ENCODE results near the gene NEDD4.
"Not testable (repeated sequence)": the region's sequence is repeated elsewhere in the genome, so short reads cannot be mapped to it uniquely, and the experiment has no call there.

The NEDD4 gene

DNA sequence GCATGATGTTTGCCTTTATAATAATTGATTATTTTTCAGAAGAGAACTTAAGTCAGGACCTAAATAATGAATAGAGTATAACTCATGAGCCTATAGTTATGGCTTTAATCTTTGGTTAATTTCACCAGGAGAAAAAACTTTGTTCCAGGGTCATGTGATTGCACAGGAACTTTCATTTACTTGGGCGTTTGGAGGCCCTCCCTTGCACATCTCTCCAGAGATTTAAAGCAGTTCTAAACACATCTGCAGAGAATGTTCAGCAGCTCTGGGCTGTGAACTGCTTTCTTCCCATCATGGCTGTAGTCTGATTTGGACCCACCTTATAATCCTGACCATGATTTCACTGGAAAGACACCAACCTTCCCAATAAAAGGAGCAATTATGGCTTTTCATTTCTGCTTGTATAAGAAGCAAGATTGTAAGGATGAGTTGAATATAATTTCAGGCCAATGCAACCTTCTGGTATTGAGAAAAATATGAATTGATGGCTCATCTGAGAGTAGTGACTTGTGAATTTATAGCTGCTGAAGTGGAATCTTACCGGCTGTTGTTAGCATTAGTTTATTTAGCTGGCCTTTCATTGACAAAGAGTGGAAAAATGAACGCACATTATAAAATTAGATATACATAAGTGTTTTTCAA is 169.6 kb downstream of the NEDD4 start:
- Histone ChIP-seq H3K27ac (ENCODE audit: low read depth, low read length) (no peak overlapping the region), H3K9ac (ENCODE audit: low read depth, low read length) (no peak overlapping the region), H3K27me3 (ENCODE audit: insufficient read depth, low read length) (no peaks in the 10 kb centered on the region), H3K36me3 (ENCODE audit: insufficient read depth, low read length) (no peaks in the 10 kb centered on the region), H3K4me3 (ENCODE audit: low read length) (no peak overlapping the region), H3K4me1 (ENCODE audit: insufficient read depth, low read length) (no peaks in the 10 kb centered on the region; the same call in 1 of the 2 replicates), H3K9me3 (ENCODE audit: insufficient read depth, low read depth, low read length) (no peaks in the 10 kb centered on the region)
- WGBS, result 73% methylated on average over 2 of the region's 3 CpGs

DNA sequence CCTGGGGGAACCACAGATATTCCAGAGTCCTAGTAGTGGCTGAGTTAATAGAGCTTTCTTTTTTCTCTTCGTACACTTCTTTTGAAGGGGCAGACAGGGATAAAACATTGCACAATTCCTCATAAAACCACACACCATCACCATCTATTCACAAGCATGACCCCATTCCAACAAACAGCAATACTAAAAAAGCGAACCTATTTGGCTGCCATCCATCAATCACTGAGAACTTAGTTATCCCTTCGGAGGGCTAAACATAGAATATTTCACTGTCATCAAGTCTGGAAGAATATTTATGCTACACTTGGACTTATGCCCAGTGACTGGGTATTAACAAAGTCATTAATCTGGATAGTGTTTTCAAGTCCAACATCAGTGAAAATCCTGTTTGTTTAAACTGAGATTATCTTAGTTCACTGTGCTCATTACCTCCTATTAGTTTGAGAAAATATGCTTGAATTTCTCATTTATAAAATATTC is 170.2 kb downstream of the NEDD4 start:
- Histone ChIP-seq H3K27me3 (ENCODE audit: insufficient read depth, low read length) (no peaks in the 10 kb centered on the region), H3K36me3 (ENCODE audit: insufficient read depth, low read length) (no peaks in the 10 kb centered on the region), H3K9ac (ENCODE audit: low read depth, low read length) (no peak overlapping the region), H3K27ac (ENCODE audit: low read depth, low read length) (no peak overlapping the region), H3K4me1 (ENCODE audit: insufficient read depth, low read length) (no peaks in the 10 kb centered on the region; the same call in 1 of the 2 replicates), H3K4me3 (ENCODE audit: low read length) (no peak overlapping the region), H3K9me3 (ENCODE audit: insufficient read depth, low read depth, low read length) (no peaks in the 10 kb centered on the region)
- 94% methylated on average over 3 of the region's 3 CpGs for WGBS

DNA sequence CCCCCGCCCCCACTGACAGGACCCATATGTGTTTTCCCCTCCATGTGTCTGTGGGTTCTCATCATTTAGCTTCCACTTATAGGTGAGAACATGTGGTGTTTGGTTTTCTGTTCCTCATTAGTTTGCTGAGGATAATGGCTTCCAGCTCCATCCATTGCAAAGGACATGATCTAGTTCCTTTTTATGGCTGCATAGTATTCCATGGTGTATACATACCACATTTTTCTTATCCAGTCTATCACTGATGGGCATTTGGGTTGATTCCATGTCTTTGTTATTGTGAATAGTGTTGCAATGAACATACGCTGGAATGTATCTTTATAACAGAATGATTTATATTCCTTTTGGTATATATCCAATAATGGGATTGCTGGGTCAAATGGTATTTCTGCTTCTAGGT is 171.7 kb downstream of the NEDD4 start:
- not testable (repeated sequence) for H3K27ac ChIP-seq (ENCODE audit: low read depth, low read length); H3K36me3 ChIP-seq (ENCODE audit: insufficient read depth, low read length); H3K4me1 ChIP-seq (ENCODE audit: insufficient read depth, low read length); H3K27me3 ChIP-seq (ENCODE audit: insufficient read depth, low read length); H3K9me3 ChIP-seq (ENCODE audit: insufficient read depth, low read depth, low read length); H3K4me3 ChIP-seq (ENCODE audit: low read length); H3K9ac ChIP-seq (ENCODE audit: low read depth, low read length)
- WGBS, result 100% methylated on average over 1 of the region's 2 CpGs

DNA sequence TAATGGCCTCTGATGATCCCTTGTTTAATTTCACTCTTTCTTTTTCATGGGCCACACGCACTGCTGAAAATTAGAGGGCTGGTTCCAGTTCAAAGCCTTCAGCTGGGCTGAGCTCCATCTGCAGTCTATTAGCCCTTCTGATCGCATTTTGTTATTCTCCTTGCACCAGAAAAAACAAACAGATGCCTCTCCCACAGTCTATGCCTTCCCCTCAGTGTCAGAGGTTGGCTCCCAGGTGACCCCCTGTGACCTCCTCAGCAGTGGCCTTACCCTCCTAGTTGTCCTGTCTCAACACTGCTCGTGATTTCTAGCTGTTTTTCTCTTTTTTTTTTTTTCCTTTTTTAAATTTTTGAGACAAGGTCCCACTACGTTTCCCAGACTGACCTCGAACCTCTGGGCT is 173.4 kb downstream of the NEDD4 start:
- Histone ChIP-seq H3K9me3 (ENCODE audit: insufficient read depth, low read depth, low read length) (no peaks in the 10 kb centered on the region), H3K27ac (ENCODE audit: low read depth, low read length) (no peak overlapping the region), H3K4me1 (ENCODE audit: insufficient read depth, low read length) (no peaks in the 10 kb centered on the region; the same call in 1 of the 2 replicates), H3K36me3 (ENCODE audit: insufficient read depth, low read length) (no peaks in the 10 kb centered on the region), H3K9ac (ENCODE audit: low read depth, low read length) (no peak overlapping the region), H3K4me3 (ENCODE audit: low read length) (no peak overlapping the region), H3K27me3 (ENCODE audit: insufficient read depth, low read length) (no peaks in the 10 kb centered on the region)
- 88% methylated on average over 5 of the region's 5 CpGs for WGBS

DNA sequence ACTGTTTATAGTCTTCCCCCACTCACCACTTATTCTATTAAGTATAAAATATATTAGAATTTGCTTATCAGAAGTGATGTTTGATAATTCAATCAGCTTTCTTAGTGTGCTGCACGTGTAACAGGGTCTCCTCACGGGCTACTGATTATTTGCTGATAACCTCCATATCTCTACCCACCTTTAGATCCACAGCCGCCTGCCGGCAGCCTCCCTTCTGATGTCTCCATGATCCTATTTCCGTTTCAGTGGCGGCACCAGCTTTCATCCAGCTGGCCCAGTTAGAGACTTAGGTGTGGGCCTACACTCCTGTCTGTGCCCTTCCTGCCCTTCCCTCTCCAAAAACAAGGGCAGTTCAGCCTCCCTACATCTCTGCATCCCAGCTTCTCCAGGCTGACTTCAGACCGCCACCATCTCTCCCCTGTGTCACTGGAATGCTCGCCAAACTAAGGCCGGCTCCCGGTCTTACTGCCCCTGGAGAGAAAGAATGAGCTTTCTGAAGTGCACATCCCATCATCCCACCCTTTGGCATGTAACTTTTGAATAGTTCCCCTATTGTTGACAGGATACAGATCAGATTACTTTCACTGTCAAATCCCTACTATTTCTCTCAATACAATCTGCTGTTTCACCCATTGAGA is 173.9 kb downstream of the NEDD4 start:
- H3K36me3 ChIP-seq (ENCODE audit: insufficient read depth, low read length), result no peaks in the 10 kb centered on the region
- WGBS, result 88% methylated on average over 10 of the region's 10 CpGs
- no peaks in the 10 kb centered on the region for H3K27me3 ChIP-seq (ENCODE audit: insufficient read depth, low read length)
- H3K27ac ChIP-seq (ENCODE audit: low read depth, low read length), result no peak overlapping the region
- H3K4me1 ChIP-seq (ENCODE audit: insufficient read depth, low read length), result no peaks in the 10 kb centered on the region; the same call in 1 of the 2 replicates
- no peak overlapping the region for H3K9ac ChIP-seq (ENCODE audit: low read depth, low read length)
- no peak overlapping the region for H3K4me3 ChIP-seq (ENCODE audit: low read length)
- no peaks in the 10 kb centered on the region for H3K9me3 ChIP-seq (ENCODE audit: insufficient read depth, low read depth, low read length)

DNA sequence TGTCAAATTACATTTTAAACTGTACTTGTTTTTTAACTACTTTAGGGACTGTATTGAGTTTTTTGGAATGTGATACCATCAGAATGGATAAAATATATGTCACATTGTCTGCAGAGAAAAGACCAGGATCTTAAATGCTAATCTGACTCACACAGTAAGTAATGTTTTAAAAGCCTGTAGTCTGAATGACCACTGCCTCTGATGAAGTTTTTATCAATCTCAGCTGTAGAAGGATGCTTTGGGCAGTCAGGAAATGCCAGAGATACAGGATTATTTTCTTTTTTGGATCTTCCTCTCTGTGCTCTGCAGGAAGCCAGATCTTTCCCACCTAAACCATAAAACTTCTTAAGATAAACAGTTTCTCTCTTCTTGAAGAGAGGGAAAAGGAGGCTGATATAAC is 177.4 kb downstream of the NEDD4 start:
- H3K27ac ChIP-seq (ENCODE audit: low read depth, low read length), result no peak overlapping the region

DNA sequence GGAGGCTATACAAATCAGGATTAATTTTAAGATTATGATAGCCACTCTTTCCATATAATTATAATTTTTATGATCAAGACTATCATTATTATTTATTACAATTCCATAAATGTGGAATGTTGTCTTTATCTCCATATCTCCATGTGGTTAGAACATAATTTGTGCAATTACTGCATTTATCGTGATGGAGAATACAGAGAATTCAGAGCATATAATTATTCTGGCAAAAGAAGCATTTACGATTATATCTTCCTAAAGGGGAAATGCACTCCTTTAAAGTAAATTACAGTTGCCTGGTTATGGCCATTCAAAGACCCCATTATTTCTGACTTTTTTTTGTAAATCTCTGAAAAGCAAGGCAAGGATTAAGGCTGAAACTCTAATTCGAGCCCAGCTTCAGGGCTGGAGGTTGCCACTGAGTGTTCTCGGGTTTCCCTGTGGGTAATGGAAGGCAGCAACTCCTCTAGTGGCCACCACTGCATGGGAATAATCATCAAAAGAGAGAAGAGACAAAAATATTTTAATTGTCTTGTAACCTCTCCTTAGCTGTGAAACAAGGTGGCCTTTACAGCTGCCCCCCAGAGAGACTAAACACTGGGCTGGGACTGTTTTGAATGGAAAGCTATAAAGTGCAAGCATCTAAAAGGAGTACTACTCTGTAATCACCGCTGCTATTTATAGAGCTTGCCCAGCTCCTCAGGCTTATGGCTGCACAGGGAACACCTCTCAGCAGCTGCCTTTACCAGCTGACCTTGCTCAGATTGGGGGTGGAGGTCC is 190.6 kb downstream of the NEDD4 start:
- no peaks in the 10 kb centered on the region for H3K9me3 ChIP-seq (ENCODE audit: insufficient read depth, low read depth, low read length)
- no peaks in the 10 kb centered on the region for H3K36me3 ChIP-seq (ENCODE audit: insufficient read depth, low read length)
- H3K4me3 ChIP-seq (ENCODE audit: low read length), result no peak overlapping the region
- peaks cover 14% of the 10 kb centered on the region for H3K4me1 ChIP-seq (ENCODE audit: insufficient read depth, low read length)
- no peaks in the 10 kb centered on the region for H3K27me3 ChIP-seq (ENCODE audit: insufficient read depth, low read length)
- H3K9ac ChIP-seq (ENCODE audit: low read depth, low read length), result no peak overlapping the region
- no peak overlapping the region for H3K27ac ChIP-seq (ENCODE audit: low read depth, low read length)
- WGBS, result 89% methylated on average over 5 of the region's 5 CpGs

More for the DNA sequence above, 177.4 kb downstream of the NEDD4 start:
- H3K9me3 ChIP-seq (ENCODE audit: insufficient read depth, low read depth, low read length), result no peaks in the 10 kb centered on the region
- no peaks in the 10 kb centered on the region for H3K27me3 ChIP-seq (ENCODE audit: insufficient read depth, low read length)
- H3K4me1 ChIP-seq (ENCODE audit: insufficient read depth, low read length), result no peaks in the 10 kb centered on the region; the same call in 1 of the 2 replicates
- no peaks in the 10 kb centered on the region for H3K36me3 ChIP-seq (ENCODE audit: insufficient read depth, low read length)
- no peak overlapping the region for H3K9ac ChIP-seq (ENCODE audit: low read depth, low read length)
- no peak overlapping the region for H3K4me3 ChIP-seq (ENCODE audit: low read length)

DNA sequence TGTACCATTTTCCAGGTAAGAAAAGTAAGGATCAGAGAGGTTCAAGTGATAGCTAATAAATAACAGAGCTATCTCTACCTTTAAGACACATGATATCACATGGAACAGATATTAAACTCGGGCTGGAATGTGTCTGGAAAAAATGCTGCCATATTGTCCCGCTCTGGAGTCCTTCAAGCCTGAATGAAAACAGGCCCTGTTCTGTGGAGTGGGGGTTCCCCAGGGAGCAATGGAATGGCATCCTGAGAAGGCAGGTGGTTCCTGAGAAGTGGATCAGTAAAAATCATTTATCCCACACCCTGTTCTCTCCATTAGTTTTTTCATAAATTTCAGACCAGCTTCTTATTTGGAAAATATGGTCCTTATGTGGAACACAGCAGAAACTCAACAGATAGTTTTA is 193.2 kb downstream of the NEDD4 start:
- Histone ChIP-seq H3K4me3 (ENCODE audit: low read length) (no peak overlapping the region), H3K4me1 (ENCODE audit: insufficient read depth, low read length) (peaks cover 14% of the 10 kb centered on the region), H3K9me3 (ENCODE audit: insufficient read depth, low read depth, low read length) (no peaks in the 10 kb centered on the region), H3K36me3 (ENCODE audit: insufficient read depth, low read length) (no peaks in the 10 kb centered on the region), H3K27me3 (ENCODE audit: insufficient read depth, low read length) (no peaks in the 10 kb centered on the region), H3K9ac (ENCODE audit: low read depth, low read length) (no peak overlapping the region), H3K27ac (ENCODE audit: low read depth, low read length) (no peak overlapping the region)
- 99% methylated on average over 2 of the region's 2 CpGs for WGBS

DNA sequence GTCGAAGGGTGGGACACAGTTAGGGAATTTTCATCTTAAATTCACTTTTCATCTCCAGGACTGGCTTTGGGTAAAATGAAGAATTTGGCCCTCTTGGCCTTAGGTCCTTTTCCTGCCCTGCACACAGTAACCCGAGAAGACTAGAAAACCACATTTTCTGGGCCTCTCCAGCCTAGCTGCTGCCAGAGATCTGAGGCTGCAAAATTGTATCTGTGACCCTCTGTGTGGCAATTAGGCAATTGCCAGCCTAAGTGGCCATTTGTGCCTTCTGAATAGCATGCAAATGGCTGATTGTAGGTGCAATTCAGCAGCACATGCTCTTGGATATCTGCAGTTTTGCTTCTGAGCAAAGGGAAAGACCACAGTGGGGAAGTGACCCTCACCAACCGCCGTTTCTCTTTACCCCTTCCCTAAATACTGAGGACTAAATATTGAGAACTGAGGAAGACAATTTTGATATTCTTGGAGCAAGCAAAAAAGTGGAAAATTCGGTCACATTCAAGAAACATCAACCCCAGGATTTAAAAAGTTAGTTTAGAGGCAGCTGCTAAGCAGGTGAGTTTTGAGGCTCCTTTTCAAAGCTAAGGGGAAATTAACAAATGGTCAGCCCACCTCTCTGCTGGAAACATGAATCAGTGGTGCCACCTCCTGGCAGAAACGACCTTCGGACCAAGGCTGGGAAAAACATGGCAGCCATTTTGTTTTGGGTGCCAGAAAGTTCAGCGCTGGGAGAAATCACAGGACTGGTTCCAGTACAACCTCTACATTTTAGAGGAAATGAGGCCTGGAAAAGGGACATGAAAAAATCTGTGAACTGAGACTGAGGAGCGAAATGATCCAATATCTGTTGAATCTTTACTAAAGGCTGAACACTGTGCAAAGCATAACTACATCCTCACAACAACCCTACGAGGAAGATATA is 193.9 kb downstream of the NEDD4 start:
- WGBS, result 19% methylated on average over 7 of the region's 10 CpGs
- no peak overlapping the region for H3K27ac ChIP-seq (ENCODE audit: low read depth, low read length)
- no peaks in the 10 kb centered on the region for H3K9me3 ChIP-seq (ENCODE audit: insufficient read depth, low read depth, low read length)
- no peaks in the 10 kb centered on the region for H3K36me3 ChIP-seq (ENCODE audit: insufficient read depth, low read length)
- H3K4me3 ChIP-seq (ENCODE audit: low read length), result no peak overlapping the region
- H3K4me1 ChIP-seq (ENCODE audit: insufficient read depth, low read length), result peaks cover 14% of the 10 kb centered on the region
- H3K9ac ChIP-seq (ENCODE audit: low read depth, low read length), result 0 out of 2 replicates have a peak overlapping the region, but pooled peaks have one; percentile 13
- H3K27me3 ChIP-seq (ENCODE audit: insufficient read depth, low read length), result no peaks in the 10 kb centered on the region

DNA sequence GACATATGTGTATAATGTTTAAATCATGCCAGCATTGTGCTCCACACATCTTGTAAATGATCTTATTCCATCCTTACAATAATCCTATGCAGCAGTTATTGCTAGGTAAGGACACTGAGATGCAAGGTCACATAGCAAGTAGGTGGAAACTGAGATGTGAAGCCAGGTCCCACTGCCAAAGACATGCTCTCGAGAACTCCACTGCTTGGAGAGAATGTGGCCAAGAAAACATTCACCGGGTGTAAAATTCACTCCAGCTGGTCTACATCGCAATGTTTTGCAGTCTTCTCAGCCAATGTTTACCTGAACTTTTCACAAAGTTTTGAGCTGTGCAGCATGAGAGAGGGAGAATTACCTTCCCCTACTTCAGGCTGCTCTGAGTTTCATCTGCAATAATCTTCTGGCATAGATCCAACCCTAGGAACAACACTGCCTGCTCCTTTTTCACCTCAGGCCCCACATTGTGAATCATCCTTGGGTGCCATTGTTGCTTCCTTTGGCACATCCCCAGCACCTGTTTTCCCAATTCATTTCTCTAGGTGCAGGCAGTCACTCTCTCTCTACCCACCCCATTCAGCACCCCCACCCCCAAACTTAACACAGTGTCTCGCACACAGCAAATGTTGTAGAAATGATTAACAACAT is 197.0 kb downstream of the NEDD4 start:
- no peak overlapping the region for H3K4me3 ChIP-seq (ENCODE audit: low read length)
- no peak overlapping the region for H3K27ac ChIP-seq (ENCODE audit: low read depth, low read length)
- no peaks in the 10 kb centered on the region for H3K36me3 ChIP-seq (ENCODE audit: insufficient read depth, low read length)
- H3K9me3 ChIP-seq (ENCODE audit: insufficient read depth, low read depth, low read length), result peaks cover 8% of the 10 kb centered on the region; the same call in 1 of the 2 replicates
- H3K27me3 ChIP-seq (ENCODE audit: insufficient read depth, low read length), result no peaks in the 10 kb centered on the region
- H3K4me1 ChIP-seq (ENCODE audit: insufficient read depth, low read length), result peaks cover 15% of the 10 kb centered on the region
- 69% methylated on average over 4 of the region's 4 CpGs for WGBS
- H3K9ac ChIP-seq (ENCODE audit: low read depth, low read length), result no peak overlapping the region
